ENCODE data around the gene CDC73.
"Not testable (repeated sequence)": the region's sequence is repeated elsewhere in the genome, so short reads cannot be mapped to it uniquely, and the experiment has no call there.

The CDC73 gene

GRCh38 chr1:193111641-193112090 is 10.2 kb upstream of the CDC73 start:
- no peak overlapping the region for H3K4me3 ChIP-seq (ENCODE audit: low read length)
- TF ChIP-seq CTCF (IDR thresholded peaks at IDR 0.05; ENCODE audit: insufficient read depth, low read depth, low read length, missing control alignments), result no peak
- peak; percentile 89 for DNase-seq (ENCODE audit: low read depth)

GRCh38 chr1:193113258-193113991 is 8.4 kb upstream of the CDC73 start:
- H3K4me3 ChIP-seq (ENCODE audit: low read length), result no peak overlapping the region
- DNase-seq (ENCODE audit: low read depth), result no peak
- no peak for TF ChIP-seq CTCF (IDR thresholded peaks at IDR 0.05; ENCODE audit: insufficient read depth, low read depth, low read length, missing control alignments)

- DNase-seq (ENCODE audit: low read depth), result no peak
- TF ChIP-seq CTCF (IDR thresholded peaks at IDR 0.05; ENCODE audit: insufficient read depth, low read depth, low read length, missing control alignments), result no peak
- no peak overlapping the region for H3K4me3 ChIP-seq (ENCODE audit: low read length)
Measured at GRCh38 chr1:193113992-193114332, 7.9 kb upstream of the CDC73 start.

GRCh38 chr1:193114485-193115095 is 7.2 kb upstream of the CDC73 start:
- H3K4me3 ChIP-seq (ENCODE audit: low read length), result no peak overlapping the region
- no peak for TF ChIP-seq CTCF (IDR thresholded peaks at IDR 0.05; ENCODE audit: insufficient read depth, low read depth, low read length, missing control alignments)

GRCh38 chr1:193115629-193116227 is 6.1 kb upstream of the CDC73 start:
- no peak for TF ChIP-seq CTCF (IDR thresholded peaks at IDR 0.05; ENCODE audit: insufficient read depth, low read depth, low read length, missing control alignments)
- DNase-seq (ENCODE audit: low read depth), result peak; percentile 97

More at GRCh38 chr1:193114485-193115095, 7.2 kb upstream of the CDC73 start:
- no peak for DNase-seq (ENCODE audit: low read depth)

GRCh38 chr1:193117167-193117566 is 4.7 kb upstream of the CDC73 start:
- DNase-seq (ENCODE audit: low read depth), result not testable (repeated sequence)

More at GRCh38 chr1:193115629-193116227, 6.1 kb upstream of the CDC73 start:
- H3K4me3 ChIP-seq (ENCODE audit: low read length), result no peak overlapping the region

GRCh38 chr1:193118194-193118593 is 3.6 kb upstream of the CDC73 start:
- TF ChIP-seq CTCF (IDR thresholded peaks at IDR 0.05; ENCODE audit: insufficient read depth, low read depth, low read length, missing control alignments), result no peak
- H3K4me3 ChIP-seq (ENCODE audit: low read length), result no peak overlapping the region
- no peak for DNase-seq (ENCODE audit: low read depth)

More at GRCh38 chr1:193117167-193117566, 4.7 kb upstream of the CDC73 start:
- not testable (repeated sequence) for H3K4me3 ChIP-seq (ENCODE audit: low read length)

Measured in epithelial cell of esophagus (primary cell).